GM12872 (cell line): ENCODE measurements around the gene ARID5A.

ENCODE experiments used
- CTCF ChIP-seq: IDR thresholded peaks from 3 replicates; pipeline ENCODE4 v1.5.1; 2011; ENCODE audit warnings: low read depth, mild to moderate bottlenecking, low read length, moderate library complexity; ENCODE audit not compliant: insufficient read depth

The ARID5A gene

GRCh38 chr2:96596596-96596995 is 60.0 kb downstream of the ARID5A start:
- TF ChIP-seq CTCF, result no peak

- TF ChIP-seq CTCF, result no peak
These were observed 63.4 kb downstream of the ARID5A start for GRCh38 chr2:96599941-96600340.

GRCh38 chr2:96601382-96602292 is 65.1 kb downstream of the ARID5A start:
- no peak for TF ChIP-seq CTCF
